IPS-NIHi7 (cell line): ENCODE data around the gene NKX2-1.
A peak's percentile ranks its signal among the peaks of the same experiment; 100 is the strongest.

Source experiments
- DNase-seq: peaks from one replicate; pipeline ENCODE4 v3.0.0; 2012; ENCODE audit warnings: mixed read lengths; ENCODE audit errors: extremely low spot score

The NKX2-1 gene

GRCh38 chr14:36518031-36518585 is 1.9 kb downstream of the NKX2-1 start:
- DNase-seq = no peak

- DNase-seq = no peak
These were observed 2.6 kb downstream of the NKX2-1 start for GRCh38 chr14:36517242-36518030.

- no peak for DNase-seq
These were observed 3.3 kb downstream of the NKX2-1 start for GRCh38 chr14:36516719-36517241.

- DNase-seq = no peak
These were observed 3.9 kb downstream of the NKX2-1 start for GRCh38 chr14:36515896-36516718.

GRCh38 chr14:36515105-36515593 is 4.9 kb downstream of the NKX2-1 start:
- no peak for DNase-seq

- DNase-seq = no peak
These were observed 5.5 kb downstream of the NKX2-1 start for GRCh38 chr14:36514278-36515104.

GRCh38 chr14:36513451-36514277 is 6.4 kb downstream of the NKX2-1 start:
- DNase-seq = peak; percentile 76

GRCh38 chr14:36513012-36513420 is 7.0 kb downstream of the NKX2-1 start:
- no peak for DNase-seq

GRCh38 chr14:36512585-36513003 is 7.4 kb downstream of the NKX2-1 start:
- no peak for DNase-seq

- no peak for DNase-seq
These were observed 7.9 kb downstream of the NKX2-1 start for GRCh38 chr14:36511981-36512584.

GRCh38 chr14:36510874-36511273 is 9.2 kb downstream of the NKX2-1 start:
- DNase-seq = no peak

GRCh38 chr14:36510078-36510799 is 9.8 kb downstream of the NKX2-1 start:
- DNase-seq = no peak

GRCh38 chr14:36509069-36509917 is 10.7 kb downstream of the NKX2-1 start:
- no peak for DNase-seq

GRCh38 chr14:36508418-36509068 is 11.5 kb downstream of the NKX2-1 start:
- DNase-seq = no peak

- DNase-seq = no peak
These were observed 12.1 kb downstream of the NKX2-1 start for GRCh38 chr14:36507847-36508417.

- DNase-seq = no peak
These were observed 13.1 kb downstream of the NKX2-1 start for GRCh38 chr14:36506732-36507614.
